NCI-H2196 (cell line): Measurements from ENCODE around the gene NTNG2.
A peak's percentile ranks its signal among the peaks of the same experiment; 100 is the strongest.

Source experiments
- DNase-seq: peaks from one replicate; lab custom pipeline; 2025; ENCODE audit not compliant: unreplicated experiment; lab: John Stamatoyannopoulos, UW

NTNG2 gene

DNA sequence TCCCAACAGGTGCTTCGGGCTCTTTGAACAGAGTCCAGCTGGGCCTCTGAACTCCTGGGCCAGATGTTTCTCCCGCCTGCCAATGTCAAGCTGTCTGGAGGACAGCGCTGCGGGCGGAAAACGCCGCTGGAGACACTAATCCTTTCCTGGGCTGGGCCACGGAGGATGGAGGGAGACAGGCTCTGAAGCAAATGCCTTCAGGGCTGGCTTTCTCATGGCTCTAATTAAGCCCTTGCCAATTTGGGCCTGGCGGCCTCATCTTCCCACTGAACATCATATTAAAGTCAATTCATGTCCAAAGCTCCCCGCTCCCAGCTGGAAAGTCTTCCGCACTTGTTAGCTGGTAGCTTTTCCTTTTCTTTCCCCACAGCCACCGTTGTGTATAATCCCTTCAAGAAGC lies 72.7 kb downstream of the NTNG2 start:
- DNase-seq, result no peak

DNA sequence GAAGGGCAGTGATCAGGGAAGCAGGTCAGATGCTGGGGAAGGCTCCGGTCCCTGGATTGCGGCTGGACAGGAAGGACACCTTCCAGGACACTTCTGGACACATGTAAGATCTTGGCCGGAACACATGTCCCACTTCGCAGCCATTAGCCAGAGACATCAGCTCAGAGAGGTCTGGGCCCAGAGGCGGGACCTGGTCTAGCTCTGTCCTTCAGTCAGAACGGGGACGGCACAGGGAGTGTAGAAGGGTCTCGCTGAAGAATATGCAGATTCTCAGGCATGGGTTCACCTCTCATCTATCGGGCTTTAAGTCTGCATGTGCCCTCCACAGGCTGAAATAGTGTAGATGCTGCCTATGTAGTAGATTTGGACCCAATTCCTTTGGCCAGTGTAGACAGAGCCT lies 73.3 kb downstream of the NTNG2 start:
- no peak for DNase-seq

DNA sequence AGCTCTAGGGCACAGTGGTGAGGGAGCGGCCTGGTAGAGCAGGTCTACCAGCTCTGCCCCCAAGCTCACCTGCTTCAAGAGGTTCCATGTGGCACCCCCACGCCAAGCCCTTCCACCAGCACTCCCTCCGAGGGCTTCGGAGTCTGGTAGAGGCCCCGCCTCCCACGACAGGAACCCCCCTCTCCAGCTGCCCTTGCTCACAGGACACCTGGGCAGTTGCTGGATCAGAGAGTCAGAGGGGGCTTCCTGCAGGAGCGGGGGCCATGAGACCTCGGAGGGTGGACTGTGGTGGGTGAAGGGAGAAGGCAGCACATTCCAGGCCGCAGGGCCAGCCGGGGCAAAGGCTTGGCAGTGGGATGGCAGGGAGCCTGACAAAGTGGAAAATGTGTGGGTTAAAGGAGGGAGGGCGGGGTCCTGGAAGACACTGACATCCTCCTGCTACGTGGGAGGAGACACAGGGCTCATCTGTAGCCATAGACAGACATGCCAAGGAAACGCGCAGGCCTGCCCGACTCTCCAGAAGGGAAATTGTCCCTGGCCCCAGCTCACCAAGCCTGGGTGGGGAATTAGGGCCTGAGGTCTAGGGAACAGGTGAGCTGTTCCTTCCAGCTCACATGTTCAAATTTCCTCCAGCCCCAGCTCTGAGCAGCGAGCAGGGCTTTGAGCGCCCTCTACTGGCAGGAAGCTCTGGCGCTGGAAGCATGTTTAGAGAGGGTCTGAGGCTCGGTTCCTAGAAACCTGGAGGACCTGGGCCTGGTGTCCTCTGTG lies 74.2 kb downstream of the NTNG2 start:
- DNase-seq, result peak; percentile 91

DNA sequence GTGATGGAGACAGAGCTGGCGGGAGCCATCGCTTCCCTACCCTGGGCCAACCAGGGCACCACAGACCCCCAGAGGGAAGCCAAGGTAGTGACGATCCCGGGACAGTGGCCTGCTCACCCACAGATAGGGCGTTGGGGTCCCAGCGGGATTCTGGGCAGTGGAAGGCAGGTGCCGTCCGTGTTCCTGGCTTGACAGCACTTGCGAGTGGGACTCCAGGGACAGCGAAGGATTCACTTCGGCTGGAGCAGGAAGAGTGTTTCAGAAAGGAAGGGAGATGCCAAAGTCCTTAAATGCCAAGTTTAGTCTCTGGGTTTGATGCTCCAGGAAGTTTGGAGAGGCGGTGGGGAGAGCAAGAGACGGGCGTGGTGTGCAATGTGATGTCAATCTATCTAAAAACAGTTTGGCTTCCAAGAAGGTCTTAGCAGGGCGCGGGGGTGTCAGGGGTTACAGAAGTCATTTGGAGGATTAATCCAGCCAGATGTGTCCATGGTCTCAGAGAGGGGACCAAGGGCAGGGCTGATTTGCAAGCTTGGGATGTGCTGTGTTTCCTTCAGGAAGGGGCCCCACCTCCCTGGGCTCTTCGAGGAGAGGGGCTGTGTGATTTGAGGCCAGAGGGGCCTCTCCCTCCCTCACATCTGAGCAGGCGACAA lies 74.9 kb downstream of the NTNG2 start:
- DNase-seq, result no peak

DNA sequence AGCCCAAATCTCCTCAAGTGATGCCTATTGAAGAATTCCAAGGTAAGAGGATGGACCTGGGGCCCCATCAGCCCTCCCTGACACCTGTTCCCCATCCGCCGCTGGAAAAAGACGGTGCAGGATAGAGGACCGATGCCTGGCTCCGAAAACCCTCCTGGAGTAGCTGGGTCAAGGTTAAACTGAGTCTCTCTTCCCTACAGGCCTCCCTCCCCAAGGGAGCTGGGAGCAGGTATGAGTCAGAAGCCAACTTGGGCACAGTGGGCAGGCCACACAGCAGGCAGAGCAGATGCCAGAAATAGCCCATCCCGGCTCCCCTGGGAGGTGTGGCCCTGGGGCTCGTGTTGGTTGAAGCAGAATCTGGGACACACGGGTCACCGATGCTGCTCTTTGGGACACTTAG lies 75.6 kb downstream of the NTNG2 start:
- DNase-seq, result no peak

DNA sequence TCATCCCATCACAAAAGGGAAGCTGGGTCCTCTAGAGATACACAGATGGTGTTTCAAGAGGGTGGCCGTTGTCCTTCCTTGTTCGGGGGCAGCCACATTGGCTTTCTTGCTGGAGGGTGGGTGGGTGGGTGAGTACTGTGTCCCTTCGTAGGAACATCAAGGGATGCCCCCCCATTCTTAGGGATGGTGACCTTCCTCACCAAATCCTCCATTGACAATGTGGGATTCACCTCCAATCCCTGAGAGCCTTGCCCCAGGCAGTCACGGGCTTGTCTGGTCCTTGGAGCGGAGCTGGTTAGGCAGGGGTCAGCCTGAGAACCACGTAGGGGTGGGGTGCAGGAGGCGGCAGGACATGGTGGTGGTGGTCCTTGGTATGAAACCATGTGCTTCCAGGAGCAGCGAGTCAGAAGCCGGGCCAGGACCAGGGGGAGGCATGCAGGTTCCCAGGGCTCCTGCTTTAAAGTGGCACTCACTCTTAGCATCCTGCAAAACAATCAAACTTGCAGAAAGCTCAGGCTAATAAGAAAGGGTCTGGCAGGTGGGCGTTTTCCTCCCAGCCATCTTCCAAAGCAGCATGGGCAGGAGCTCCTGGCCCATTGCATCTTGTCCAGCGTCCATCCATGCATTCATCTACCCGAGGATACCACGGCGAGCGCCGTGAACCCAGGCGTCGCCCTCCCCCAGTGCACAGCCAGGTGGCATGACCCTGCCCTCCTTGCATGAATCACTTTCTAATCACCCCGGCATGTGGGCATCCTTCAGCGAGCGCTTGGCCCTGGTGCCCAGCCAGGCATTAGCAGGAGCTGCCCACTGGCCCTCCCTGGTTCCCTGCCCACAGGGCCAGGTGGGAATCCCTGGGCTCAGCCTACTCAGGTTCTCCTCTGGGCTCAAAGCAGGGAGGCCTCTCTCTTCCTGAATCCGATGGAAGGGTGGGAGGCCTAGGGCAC lies 76.4 kb downstream of the NTNG2 start:
- DNase-seq, result no peak

DNA sequence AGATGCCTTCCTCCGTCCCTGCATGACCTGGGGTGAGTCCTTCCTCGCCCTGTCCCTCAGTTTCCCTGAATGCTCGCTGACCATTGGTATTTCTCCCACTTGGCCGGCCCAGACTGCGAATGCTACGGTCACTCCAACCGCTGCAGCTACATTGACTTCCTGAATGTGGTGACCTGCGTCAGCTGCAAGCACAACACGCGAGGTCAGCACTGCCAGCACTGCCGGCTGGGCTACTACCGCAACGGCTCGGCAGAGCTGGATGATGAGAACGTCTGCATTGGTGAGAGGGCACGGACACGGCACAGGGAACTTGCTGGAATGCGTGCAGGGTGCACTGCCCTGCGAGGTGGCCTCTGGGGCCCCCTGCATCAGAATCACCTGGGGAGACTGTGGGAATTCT lies 77.1 kb downstream of the NTNG2 start:
- no peak for DNase-seq

DNA sequence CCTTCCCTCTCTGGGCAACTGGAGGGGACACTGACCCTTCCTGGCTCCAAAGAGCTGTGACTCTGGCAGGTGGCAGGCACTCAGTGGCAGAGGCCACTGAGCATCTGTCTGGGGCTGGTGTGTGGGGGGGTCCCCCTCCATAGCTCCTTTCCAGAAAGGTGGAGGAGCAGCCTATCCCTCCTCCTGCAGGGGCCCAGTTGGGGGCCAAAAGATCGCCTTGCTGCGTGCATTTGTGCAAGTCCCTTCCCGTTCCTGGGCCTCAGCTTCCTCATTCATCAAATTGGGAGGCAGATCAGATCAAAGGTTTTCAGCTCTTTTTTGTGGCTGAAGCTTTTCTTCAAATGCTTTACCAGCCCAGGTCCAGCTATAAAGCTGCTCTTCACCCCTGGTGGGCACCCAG lies 77.7 kb downstream of the NTNG2 start:
- no peak for DNase-seq

DNA sequence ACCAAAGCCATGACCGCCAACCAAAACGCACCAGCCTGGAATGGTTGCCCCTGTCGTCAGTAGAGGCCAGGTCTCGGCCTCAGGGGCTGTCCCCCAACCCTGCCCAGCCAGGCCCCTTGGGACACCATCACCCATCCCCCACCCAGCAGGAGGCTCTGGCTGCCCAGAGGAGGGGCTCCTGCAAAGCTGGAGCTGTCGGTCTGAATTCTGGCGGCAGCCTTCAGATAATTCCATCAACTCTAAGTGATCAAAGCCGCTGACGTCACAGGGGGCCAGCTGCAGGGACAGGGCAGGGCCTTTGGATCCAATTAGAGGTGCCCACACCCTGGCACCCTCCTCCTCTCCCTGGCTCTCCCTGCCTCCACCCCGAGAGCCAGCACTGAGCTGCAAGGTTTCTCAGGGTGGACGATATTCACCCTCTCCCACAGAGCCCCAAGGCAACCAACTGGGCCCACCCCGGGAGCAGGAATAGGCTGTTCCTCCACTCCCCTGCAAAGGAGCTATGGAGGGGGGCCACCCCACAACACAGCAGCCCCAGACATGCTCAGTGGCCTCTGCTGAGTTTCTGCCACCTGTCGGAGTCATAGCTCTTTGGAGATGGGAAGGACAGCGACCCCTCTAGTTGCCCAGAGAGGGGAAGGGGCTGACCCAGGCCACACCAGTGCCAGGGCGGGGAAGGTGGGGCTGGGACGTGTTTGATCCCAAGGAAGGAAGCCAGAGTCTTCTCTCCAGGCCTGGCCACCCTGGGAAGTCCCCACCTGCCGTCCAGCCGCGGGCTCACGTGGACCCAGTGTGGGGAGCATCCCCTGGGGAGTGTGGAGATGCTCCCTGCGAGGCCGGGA lies 78.4 kb downstream of the NTNG2 start:
- DNase-seq, result no peak

DNA sequence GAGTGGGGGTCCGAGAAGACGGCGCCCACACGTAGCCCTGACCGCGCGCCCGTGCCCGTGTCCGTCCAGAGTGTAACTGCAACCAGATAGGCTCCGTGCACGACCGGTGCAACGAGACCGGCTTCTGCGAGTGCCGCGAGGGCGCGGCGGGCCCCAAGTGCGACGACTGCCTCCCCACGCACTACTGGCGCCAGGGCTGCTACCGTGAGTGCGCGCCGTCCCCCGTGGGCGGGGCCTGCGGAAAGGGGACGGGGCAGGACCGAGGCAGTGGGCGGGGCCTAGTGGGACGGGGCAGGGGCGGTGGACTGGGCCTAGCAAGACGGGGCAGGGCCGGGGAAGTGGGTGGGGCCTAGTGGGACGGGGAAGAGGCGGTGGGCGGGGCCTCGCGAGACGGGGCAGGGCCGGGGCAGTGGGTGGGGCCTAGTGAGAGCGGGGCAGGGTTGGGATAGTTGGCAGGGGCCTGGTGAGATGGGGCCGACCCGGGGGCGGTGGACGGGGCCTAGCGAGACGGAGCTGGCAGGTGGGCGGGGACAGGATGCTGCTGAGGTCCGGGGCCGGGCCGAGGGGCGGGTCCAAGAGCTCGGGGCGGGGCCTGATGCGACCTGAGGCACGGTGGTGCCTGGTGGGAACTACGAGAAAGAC lies 79.1 kb downstream of the NTNG2 start:
- peak; percentile 95 for DNase-seq

DNA sequence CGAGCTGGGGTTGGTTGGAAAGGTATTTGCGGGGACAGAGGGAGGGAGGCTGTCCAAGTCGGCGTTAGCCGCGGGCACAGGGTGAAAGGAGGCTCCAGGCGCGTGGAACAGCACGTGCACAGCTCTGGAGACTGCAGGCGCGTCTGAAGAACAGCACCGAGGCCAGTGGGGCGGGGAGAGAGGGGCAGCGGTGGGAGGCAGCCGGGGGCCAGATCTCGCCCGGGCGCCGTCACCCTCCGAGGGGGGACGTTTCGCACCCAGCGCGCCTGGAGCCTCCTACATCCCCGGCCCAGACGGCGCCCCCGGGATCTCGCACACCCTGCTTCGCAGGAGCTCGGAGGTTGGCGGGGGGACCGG lies 79.6 kb downstream of the NTNG2 start:
- DNase-seq, result no peak

DNA sequence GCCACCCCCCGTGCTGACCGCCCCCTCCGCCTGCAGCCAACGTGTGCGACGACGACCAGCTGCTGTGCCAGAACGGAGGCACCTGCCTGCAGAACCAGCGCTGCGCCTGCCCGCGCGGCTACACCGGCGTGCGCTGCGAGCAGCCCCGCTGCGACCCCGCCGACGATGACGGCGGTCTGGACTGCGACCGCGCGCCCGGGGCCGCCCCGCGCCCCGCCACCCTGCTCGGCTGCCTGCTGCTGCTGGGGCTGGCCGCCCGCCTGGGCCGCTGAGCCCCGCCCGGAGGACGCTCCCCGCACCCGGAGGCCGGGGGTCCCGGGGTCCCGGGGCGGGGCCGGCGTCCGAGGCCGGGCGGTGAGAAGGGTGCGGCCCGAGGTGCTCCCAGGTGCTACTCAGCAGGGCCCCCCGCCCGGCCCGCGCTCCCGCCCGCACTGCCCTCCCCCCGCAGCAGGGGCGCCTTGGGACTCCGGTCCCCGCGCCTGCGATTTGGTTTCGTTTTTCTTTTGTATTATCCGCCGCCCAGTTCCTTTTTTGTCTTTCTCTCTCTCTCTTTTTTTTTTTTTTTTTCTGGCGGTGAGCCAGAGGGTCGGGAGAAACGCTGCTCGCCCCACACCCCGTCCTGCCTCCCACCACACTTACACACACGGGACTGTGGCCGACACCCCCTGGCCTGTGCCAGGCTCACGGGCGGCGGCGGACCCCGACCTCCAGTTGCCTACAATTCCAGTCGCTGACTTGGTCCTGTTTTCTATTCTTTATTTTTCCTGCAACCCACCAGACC lies 80.2 kb downstream of the NTNG2 start:
- no peak for DNase-seq

DNA sequence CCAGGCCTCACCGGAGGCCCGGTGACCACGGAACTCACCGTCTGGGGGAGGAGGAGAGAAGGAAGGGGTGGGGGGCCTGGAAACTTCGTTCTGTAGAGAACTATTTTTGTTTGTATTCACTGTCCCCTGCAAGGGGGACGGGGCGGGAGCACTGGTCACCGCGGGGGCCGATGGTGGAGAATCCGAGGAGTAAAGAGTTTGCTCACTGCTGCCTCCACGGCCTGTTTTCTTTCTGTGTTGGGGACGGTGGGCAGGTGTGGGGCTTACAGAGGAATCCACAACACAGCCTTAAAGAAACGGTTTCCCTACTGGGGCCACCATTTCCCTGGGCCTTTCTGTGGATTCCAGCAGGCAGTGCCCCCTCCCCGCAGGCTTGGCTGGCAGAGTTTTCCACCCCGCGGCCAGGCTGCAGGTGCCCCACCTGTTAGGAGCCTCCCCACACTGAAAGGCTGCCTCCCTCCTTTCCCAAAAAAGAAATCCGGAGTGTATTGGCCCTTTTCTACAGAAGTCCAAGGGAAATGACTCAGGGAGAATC lies 80.8 kb downstream of the NTNG2 start:
- DNase-seq, result no peak

DNA sequence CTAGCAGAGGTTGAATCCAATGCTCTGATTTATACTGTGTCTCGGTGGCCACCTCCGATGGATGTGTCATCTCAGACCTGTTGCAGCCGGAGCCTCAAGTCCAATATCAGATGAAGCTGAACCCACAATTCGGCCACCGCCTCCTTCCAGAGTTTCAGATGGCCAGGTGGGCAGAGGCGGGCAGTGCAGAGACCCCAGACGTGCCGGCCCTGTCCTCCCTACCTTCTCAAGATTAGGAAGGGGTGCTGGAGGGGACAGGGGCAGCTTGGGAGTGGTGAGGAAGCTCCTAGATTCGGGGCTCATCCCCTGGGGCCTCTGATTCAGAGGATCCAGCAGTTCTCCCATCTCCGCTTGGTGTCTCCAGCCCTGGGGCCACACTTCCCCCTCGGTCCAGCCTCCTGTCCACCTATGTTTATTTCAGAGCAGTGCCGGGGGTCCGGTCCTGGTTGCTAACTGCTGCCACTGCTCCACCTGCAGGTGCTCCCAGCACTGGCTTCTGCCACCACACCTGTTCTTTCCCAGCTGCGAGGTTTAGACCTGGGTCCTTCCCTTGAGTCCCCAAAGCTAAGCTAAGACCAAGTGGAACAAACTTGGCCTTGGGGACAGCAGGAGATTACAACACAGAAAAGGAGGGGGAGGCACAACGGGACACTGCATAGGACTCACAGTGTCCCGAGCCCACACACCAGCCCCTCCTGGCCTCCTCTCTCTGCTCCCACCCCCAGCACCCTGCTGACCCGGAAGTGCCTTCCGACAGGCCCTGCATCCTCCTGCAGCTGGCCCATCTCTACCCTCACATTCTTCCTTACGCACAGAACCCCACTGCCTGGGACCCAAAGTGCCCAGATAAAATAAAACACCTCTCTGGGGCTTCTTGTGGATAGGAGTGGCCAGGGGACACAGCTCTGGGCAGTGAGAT lies 81.6 kb downstream of the NTNG2 start:
- no peak for DNase-seq

DNA sequence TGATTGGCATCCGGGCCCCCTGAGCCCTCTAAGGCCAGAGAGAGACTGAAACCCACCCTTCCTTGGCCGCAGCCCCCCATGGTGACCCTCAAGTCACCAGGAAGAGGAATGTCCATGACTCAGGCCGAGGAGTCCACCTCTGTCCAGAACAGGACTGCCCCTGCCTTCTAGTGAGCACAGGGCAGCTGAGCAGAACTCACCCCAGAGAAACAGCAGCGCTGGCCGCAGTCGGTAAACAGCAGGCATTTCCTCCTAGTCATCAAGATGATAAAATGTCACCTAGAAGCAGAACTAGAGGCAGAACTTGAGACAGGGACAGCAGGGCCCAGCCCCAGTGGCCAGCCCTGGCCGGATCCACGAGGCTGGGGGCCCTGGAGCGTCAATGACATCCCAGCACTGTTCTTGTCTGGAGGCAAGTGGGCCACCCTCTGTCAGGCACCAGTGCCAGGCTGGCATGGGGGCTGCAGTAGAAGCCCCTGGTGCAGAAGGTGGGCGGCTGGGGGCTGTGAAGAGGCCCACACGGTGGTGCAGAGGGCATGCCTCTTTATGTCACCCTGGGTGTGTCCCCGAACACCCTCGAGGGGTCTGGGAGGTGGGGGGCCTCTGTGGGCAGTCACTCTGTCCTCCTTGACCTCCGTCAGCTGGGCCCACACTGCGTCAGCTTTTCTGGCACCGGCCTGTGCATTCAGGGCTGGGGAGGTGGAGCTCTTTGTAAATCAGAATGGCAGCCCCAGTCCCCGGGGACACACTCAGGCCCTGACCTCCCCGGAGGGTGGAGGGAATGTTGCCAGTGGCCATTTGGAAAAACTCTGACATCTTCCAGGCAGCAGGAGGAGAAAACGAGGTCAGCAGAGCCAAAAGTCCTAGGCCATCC lies 83.0 kb downstream of the NTNG2 start:
- no peak for DNase-seq

DNA sequence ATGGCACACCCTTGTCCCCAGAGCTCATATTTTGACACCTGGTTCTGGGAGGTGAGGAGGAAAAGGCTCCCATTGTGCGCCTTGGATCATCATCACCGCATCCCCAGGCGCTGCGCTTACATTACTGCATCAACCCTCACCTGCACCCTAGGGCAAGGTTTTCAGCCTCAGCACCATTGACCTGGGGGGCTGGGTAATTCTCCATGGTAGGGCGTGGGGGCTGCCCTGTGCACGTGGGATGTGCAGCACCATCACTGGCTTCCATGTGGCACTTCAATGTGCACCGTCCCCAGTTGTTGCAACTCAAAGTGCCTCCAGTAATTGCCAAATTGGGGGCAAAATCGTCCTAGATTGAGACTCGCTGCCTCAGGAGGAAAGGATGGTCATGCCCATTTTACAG lies 83.6 kb downstream of the NTNG2 start:
- DNase-seq, result no peak

DNA sequence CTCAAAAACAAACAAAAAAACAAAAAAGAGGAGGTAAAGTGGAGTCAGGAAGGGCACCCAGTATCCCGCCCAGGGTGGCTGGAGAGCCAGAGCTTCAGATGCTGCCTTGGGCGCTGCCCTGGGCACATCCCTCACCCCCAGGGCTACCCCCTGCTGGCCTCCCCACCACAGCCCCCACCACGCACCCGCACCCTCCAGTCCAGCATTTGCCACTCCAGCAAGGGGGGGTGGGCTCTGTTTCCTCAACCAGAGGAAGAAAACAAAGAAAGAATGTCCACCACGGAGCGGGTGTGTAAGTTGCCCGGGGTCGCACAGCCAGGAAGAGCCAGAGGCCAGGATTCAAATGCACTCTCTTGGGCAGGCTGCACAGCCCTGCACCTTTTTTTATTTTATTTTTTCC lies 86.1 kb downstream of the NTNG2 start:
- DNase-seq, result no peak
